OCI-LY7 (cell line): Measurements from ENCODE around the gene HLA-F. TPM values are rescaled to one million over a fixed set of nuclear protein-coding genes. Genes with fewer than 3 reads are reported as not detected.

Experiments
- BruUV-seq: library from RNA; stranded (reverse); fragments of 400-500 nt; replicated peaks from 2 replicates; lab custom pipeline; 2021; lab: Mats Ljungman, UMichigan
- CTCF ChIA-PET: fragments of 300-600 bp; sonication (Branson Sonifier 250); formaldehyde crosslinking; loops from one replicate; lab custom pipeline; 2022; ENCODE audit warnings: antibody characterized with exemption; ENCODE audit not compliant: unreplicated experiment; lab: Charles Lee
- POLR2A ChIA-PET: fragments of 300-600 bp; sonication (Branson Sonifier 250); formaldehyde crosslinking; loops from one replicate; lab custom pipeline; 2022; ENCODE audit warnings: antibody characterized with exemption; lab: Charles Lee
- DNase-seq: peaks from one replicate; pipeline ENCODE4 v3.0.0-alpha.2; 2015; ENCODE audit warnings: low spot score
- H2AFZ ChIP-seq: fragments of 200-600 bp; sonication (generic), shearing (Covaris generic); 2 replicates; pipeline ENCODE4 v1.6.1; 2014; ENCODE audit warnings: mild to moderate bottlenecking, antibody characterized with exemption, low read length, moderate library complexity
- H3K27ac ChIP-seq: fragments of 200-600 bp; sonication (generic); 2 replicates; pipeline ENCODE4 v1.5.1; 2014; ENCODE audit warnings: mixed run types, low read depth, mild to moderate bottlenecking, moderate library complexity, low read length, inconsistent platforms; ENCODE audit not compliant: poor library complexity, severe bottlenecking
- H3K36me3 ChIP-seq: fragments of 200-600 bp; sonication (generic); 2 replicates; pipeline ENCODE4 v1.6.1; 2014; ENCODE audit warnings: mild to moderate bottlenecking, antibody characterized with exemption, low read length, moderate library complexity, mixed read lengths; ENCODE audit not compliant: insufficient read depth
- H3K4me1 ChIP-seq: fragments of 200-600 bp; sonication (generic); 2 replicates; pipeline ENCODE4 v1.5.1; 2014; ENCODE audit warnings: mild to moderate bottlenecking, low read length; ENCODE audit not compliant: insufficient read depth, poor library complexity, severe bottlenecking
- H3K4me2 ChIP-seq: fragments of 200-600 bp; sonication (generic); 2 replicates; pipeline ENCODE4 v1.6.1; 2014; ENCODE audit warnings: mild to moderate bottlenecking, low read length
- H3K4me3 ChIP-seq: fragments of 200-600 bp; sonication (generic); 2 replicates; pipeline ENCODE4 v1.5.1; 2014; ENCODE audit warnings: mild to moderate bottlenecking, low read depth, low read length; ENCODE audit not compliant: poor library complexity, severe bottlenecking
- H3K79me2 ChIP-seq: fragments of 200-600 bp; sonication (generic); 2 replicates; pipeline ENCODE4 v1.6.1; 2016; ENCODE audit warnings: low read depth, mild to moderate bottlenecking, low read length, moderate library complexity, mixed read lengths; ENCODE audit not compliant: insufficient read depth
- H3K9me2 ChIP-seq: fragments of 200-600 bp; sonication (generic); 2 replicates; pipeline ENCODE4 v1.6.1; 2016; ENCODE audit warnings: mild to moderate bottlenecking, low read length, mixed read lengths; ENCODE audit not compliant: insufficient read depth
- H3K9me3 ChIP-seq: fragments of 200-600 bp; sonication (generic); 2 replicates; pipeline ENCODE4 v1.6.1; 2014; ENCODE audit warnings: mild to moderate bottlenecking, mixed run types, low read length, mixed read lengths
- H4K20me1 ChIP-seq: fragments of 200-600 bp; sonication (generic); 2 replicates; pipeline ENCODE4 v1.6.1; 2014; ENCODE audit warnings: mild to moderate bottlenecking, antibody characterized with exemption, low read length, moderate library complexity, mixed read lengths; ENCODE audit not compliant: insufficient read depth
- EZH2phosphoT487 ChIP-seq: fragments of 200-600 bp; sonication (generic); IDR thresholded peaks from 2 replicates; pipeline ENCODE4 v1.6.1; 2018; ENCODE audit warnings: low read depth, borderline replicate concordance, mild to moderate bottlenecking, mixed run types, antibody characterized with exemption, low read length, moderate library complexity, mixed read lengths
- intact Hi-C: fragments of 100-400 bp; cut with micrococcal nuclease; formaldehyde crosslinking; loops from one replicate; pipeline ENCODE4 v1.10.0; 2022; ENCODE audit not compliant: unreplicated experiment
- small RNA-seq: library from RNA; depleted of rRNA; stranded (forward); fragments of <200 nt; gene quantifications from one replicate; pipeline ENCODE3, GENCODE V24; 2014
- total RNA-seq, 2 experiments: library from RNA; depleted of rRNA in 1 of 2; stranded (reverse); fragments of >200 nt in 1 of 2; shearing (Covaris generic) in 1 of 2; gene quantifications; 2 replicates each; pipeline ENCODE4 v1.2.3, GENCODE V29; 2014 to 2022
- TF ChIP-seq, protein P1 (sequence below): fragments of 200-600 bp; sonication (generic); conservative IDR thresholded peaks from 2 replicates; pipeline ENCODE4 v1.5.1; 2014; ENCODE audit warnings: mild to moderate bottlenecking, antibody characterized with exemption, low read length, moderate library complexity, mixed read lengths

HLA-F gene
- total RNA-seq, 2 experiments from 2014 or later, result 56.0 to 83.2 TPM

DNA sequence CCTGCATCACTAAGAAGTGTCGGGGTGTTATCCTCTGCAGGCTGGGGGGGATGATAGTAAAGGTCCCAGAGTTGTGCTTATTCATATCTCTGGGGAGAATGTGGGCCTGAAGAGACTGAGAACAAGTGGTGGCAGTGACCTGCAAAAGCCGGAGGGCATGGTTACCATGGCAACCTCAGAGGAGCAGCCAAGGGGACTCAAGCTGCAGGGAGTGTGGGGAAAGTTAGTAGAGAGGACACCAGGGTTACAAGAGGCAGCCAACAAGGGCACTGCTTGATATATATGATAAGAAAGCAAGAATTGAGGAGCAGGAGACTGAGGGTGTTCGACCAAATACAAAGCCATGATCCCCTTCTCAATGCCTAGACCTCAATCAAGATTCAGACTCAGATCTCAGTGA is 46.1 kb downstream of the HLA-F start:
- intact Hi-C loops, result no loop called here
- CTCF ChIA-PET, result no interaction called here

DNA sequence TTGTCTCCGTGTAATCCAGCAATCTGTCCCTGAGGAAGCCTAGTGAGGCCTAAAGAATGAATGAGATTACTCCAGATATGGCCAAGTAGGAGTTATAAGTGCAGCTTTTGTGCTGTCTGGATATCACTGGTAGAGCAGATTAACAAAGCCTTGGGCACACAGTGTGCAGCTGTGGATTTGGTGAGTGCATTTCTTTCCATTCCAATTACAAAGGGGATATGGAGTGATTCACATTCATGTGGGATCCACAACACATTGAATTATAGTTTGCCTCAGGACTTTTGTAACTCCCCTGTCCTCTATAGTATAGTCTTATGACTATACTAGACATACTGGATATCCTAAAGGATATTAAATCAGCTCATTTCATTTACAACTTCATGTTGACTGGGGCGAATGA is 47.1 kb downstream of the HLA-F start:
- DNase-seq, result no peak
- no peaks in the 10 kb centered on the region for H3K4me1 ChIP-seq
- H3K4me3 ChIP-seq, result no peak overlapping the region
- H3K79me2 ChIP-seq, result no peaks in the 10 kb centered on the region
- H3K9me3 ChIP-seq, result no peaks in the 10 kb centered on the region
- TF ChIP-seq, protein P1, sequence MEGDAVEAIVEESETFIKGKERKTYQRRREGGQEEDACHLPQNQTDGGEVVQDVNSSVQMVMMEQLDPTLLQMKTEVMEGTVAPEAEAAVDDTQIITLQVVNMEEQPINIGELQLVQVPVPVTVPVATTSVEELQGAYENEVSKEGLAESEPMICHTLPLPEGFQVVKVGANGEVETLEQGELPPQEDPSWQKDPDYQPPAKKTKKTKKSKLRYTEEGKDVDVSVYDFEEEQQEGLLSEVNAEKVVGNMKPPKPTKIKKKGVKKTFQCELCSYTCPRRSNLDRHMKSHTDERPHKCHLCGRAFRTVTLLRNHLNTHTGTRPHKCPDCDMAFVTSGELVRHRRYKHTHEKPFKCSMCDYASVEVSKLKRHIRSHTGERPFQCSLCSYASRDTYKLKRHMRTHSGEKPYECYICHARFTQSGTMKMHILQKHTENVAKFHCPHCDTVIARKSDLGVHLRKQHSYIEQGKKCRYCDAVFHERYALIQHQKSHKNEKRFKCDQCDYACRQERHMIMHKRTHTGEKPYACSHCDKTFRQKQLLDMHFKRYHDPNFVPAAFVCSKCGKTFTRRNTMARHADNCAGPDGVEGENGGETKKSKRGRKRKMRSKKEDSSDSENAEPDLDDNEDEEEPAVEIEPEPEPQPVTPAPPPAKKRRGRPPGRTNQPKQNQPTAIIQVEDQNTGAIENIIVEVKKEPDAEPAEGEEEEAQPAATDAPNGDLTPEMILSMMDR, result no peak
- no peak for TF ChIP-seq EZH2phosphoT487
- ChIA-PET CTCF (no interaction called here), POLR2A (no interaction called here)
- H3K36me3 ChIP-seq, result no peaks in the 10 kb centered on the region
- no peaks in the 10 kb centered on the region for H3K9me2 ChIP-seq
- intact Hi-C loops, result no loop called here
- no peak overlapping the region for H3K27ac ChIP-seq
- H3K4me2 ChIP-seq, result no peak overlapping the region
- no peak overlapping the region for H2AFZ ChIP-seq
- H4K20me1 ChIP-seq, result no peaks in the 10 kb centered on the region
- no TSS peak for BruUV-seq

More for the DNA sequence above, 46.1 kb downstream of the HLA-F start:
- BruUV-seq, result no TSS peak
- Histone ChIP-seq H2AFZ (no peak overlapping the region), H3K36me3 (no peaks in the 10 kb centered on the region), H3K9me2 (no peaks in the 10 kb centered on the region), H3K4me2 (no peak overlapping the region), H3K4me1 (no peaks in the 10 kb centered on the region), H3K9me3 (no peaks in the 10 kb centered on the region), H3K79me2 (no peaks in the 10 kb centered on the region), H4K20me1 (no peaks in the 10 kb centered on the region), H3K4me3 (no peak overlapping the region), H3K27ac (no peak overlapping the region)
- POLR2A ChIA-PET, result no interaction called here
- TF ChIP-seq, protein P1, result no peak
- no peak for TF ChIP-seq EZH2phosphoT487
- DNase-seq, result no peak

DNA sequence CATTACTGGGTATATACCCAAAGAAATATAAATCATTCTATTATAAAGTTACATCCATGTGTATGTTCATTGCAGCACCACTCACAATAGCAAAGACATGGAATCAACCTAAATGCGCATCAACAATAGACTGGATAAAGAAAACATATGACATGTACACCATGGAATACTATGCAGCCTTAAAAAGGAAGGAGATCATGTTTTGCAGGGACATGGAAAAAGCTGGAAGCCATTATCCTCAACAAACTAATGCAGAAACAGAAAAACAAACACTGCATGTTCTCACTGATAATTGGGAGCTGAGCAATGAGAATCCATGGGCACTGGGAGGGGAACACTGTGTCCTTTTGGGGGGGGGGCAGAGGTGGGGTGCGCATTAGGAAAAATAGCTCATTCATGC is 53.5 kb downstream of the HLA-F start:
- H3K9me2 ChIP-seq, result no peaks in the 10 kb centered on the region
- no peaks in the 10 kb centered on the region for H3K36me3 ChIP-seq
- no peak for TF ChIP-seq EZH2phosphoT487
- TF ChIP-seq, protein P1, result no peak
- H4K20me1 ChIP-seq, result no peaks in the 10 kb centered on the region
- BruUV-seq, result no TSS peak
- H3K4me1 ChIP-seq, result no peaks in the 10 kb centered on the region
- H3K27ac ChIP-seq, result no peak overlapping the region
- H3K4me3 ChIP-seq, result no peak overlapping the region
- no peak overlapping the region for H2AFZ ChIP-seq
- no peak for DNase-seq
- intact Hi-C loops, result no loop called here
- ChIA-PET CTCF (no interaction called here), POLR2A (interaction anchor here (0.6 kb wide), 1 partner anchor 23 kb away, joined by 3 read pairs; no protein-coding TSS in a partner anchor)
- H3K9me3 ChIP-seq, result no peaks in the 10 kb centered on the region
- no peaks in the 10 kb centered on the region for H3K79me2 ChIP-seq
- H3K4me2 ChIP-seq, result no peak overlapping the region

Small RNA genes lying within 50 kb of the gene (small RNA-seq; reads per million reads assigned to genes)
- not detected for gene AL645939.2
- not detected for gene AL645939.3
- not detected for gene AL645939.4
- gene RF00019, result not detected

Other genes with a start within 250 kb of the HLA-F start
- not detected in 2 replicates for gene MAS1L, start 235.5 kb upstream of the HLA-F start, total RNA-seq (2014; rRNA removed; shearing (Covaris generic))
- not detected in 2 replicates for gene MAS1L, start 235.5 kb upstream of the HLA-F start, total RNA-seq (2022)
- not detected in 2 replicates for gene UBD, start 163.7 kb upstream of the HLA-F start, total RNA-seq (2014; rRNA removed; shearing (Covaris generic))
- gene UBD, start 163.7 kb upstream of the HLA-F start, total RNA-seq (2022), result not detected in 2 replicates
- gene OR2H2, start 138.3 kb upstream of the HLA-F start, total RNA-seq (2014; rRNA removed; shearing (Covaris generic)), result not detected in 2 replicates
- not detected in 2 replicates for gene OR2H2, start 138.3 kb upstream of the HLA-F start, total RNA-seq (2022)
- gene GABBR1, start 90.3 kb upstream of the HLA-F start, total RNA-seq (2014; rRNA removed; shearing (Covaris generic)), result 12.9 and 21.6 TPM in 2 replicates
- gene GABBR1, start 90.3 kb upstream of the HLA-F start, total RNA-seq (2022), result 33.6 and 37.1 TPM in 2 replicates
- not detected in 2 replicates for gene MOG, start 66.3 kb upstream of the HLA-F start, total RNA-seq (2014; rRNA removed; shearing (Covaris generic))
- not detected in 2 replicates for gene MOG, start 66.3 kb upstream of the HLA-F start, total RNA-seq (2022)
- gene ZFP57, start 42.3 kb upstream of the HLA-F start, total RNA-seq (2014; rRNA removed; shearing (Covaris generic)), result not detected in 2 replicates
- not detected in 2 replicates for gene ZFP57, start 42.3 kb upstream of the HLA-F start, total RNA-seq (2022)
- not detected in 2 replicates for gene HLA-G, start 104.4 kb downstream of the HLA-F start, total RNA-seq (2014; rRNA removed; shearing (Covaris generic))
- gene HLA-G, start 104.4 kb downstream of the HLA-F start, total RNA-seq (2022), result 0.57 and 0.70 TPM in 2 replicates
- 672 and 804 TPM in 2 replicates for gene HLA-A, start 219.1 kb downstream of the HLA-F start, total RNA-seq (2014; rRNA removed; shearing (Covaris generic))
- 393 and 415 TPM in 2 replicates for gene HLA-A, start 219.1 kb downstream of the HLA-F start, total RNA-seq (2022)